Measurements from ENCODE around the gene NOX4. TPM values are rescaled to one million over a fixed set of nuclear protein-coding genes. Genes with fewer than 3 reads are reported as not detected.

The NOX4 gene
- total RNA-seq (2014; rRNA removed; shearing (Covaris generic)): not detected in 2 replicates
- 1.1 TPM in 1 of 2 replicates, not detected in the other for polyA plus RNA-seq (2014; cell fraction: nucleus; rRNA removed)

- no peak for DNase-seq (ENCODE audit: extremely low read depth, low read depth)
Observed at GRCh38 chr11:89490981-89491690, at the start of gene NOX4. Gene NOX4 (minus strand): TSS chr11:89491375. CDS start chr11:89491246, 129 bp downstream.

- no peak for DNase-seq (ENCODE audit: extremely low read depth, low read depth)
Observed at GRCh38 chr11:89540826-89541225, 49.7 kb upstream of the NOX4 start.

- no peak for DNase-seq (ENCODE audit: extremely low read depth, low read depth)
Observed at GRCh38 chr11:89537936-89538335, 46.8 kb upstream of the NOX4 start.

- no peak for DNase-seq (ENCODE audit: extremely low read depth, low read depth)
Observed at GRCh38 chr11:89536926-89537325, 45.8 kb upstream of the NOX4 start.

GRCh38 chr11:89535221-89535620 is 44.0 kb upstream of the NOX4 start:
- no peak for DNase-seq (ENCODE audit: extremely low read depth, low read depth)

GRCh38 chr11:89529626-89530380 is 38.6 kb upstream of the NOX4 start:
- no peak for DNase-seq (ENCODE audit: extremely low read depth, low read depth)

GRCh38 chr11:89521792-89522191 is 30.6 kb upstream of the NOX4 start:
- DNase-seq (ENCODE audit: extremely low read depth, low read depth): no peak

- no peak for DNase-seq (ENCODE audit: extremely low read depth, low read depth)
Observed at GRCh38 chr11:89521294-89521693, 30.1 kb upstream of the NOX4 start.

GRCh38 chr11:89516496-89516895 is 25.3 kb upstream of the NOX4 start:
- no peak for DNase-seq (ENCODE audit: extremely low read depth, low read depth)

GRCh38 chr11:89508544-89508943 is 17.4 kb upstream of the NOX4 start:
- DNase-seq (ENCODE audit: extremely low read depth, low read depth): no peak

GRCh38 chr11:89504270-89504669 is 13.1 kb upstream of the NOX4 start:
- no peak for DNase-seq (ENCODE audit: extremely low read depth, low read depth)

GRCh38 chr11:89503422-89503821 is 12.2 kb upstream of the NOX4 start:
- no peak for DNase-seq (ENCODE audit: extremely low read depth, low read depth)

GRCh38 chr11:89502301-89502700 is 11.1 kb upstream of the NOX4 start:
- no peak for DNase-seq (ENCODE audit: extremely low read depth, low read depth)

GRCh38 chr11:89500336-89500735 is 9.2 kb upstream of the NOX4 start:
- no peak for DNase-seq (ENCODE audit: extremely low read depth, low read depth)

GRCh38 chr11:89498845-89499448 is 7.8 kb upstream of the NOX4 start:
- no peak for DNase-seq (ENCODE audit: extremely low read depth, low read depth)

GRCh38 chr11:89495951-89496350 is 4.8 kb upstream of the NOX4 start:
- DNase-seq (ENCODE audit: extremely low read depth, low read depth): no peak

- DNase-seq (ENCODE audit: extremely low read depth, low read depth): no peak
Observed at GRCh38 chr11:89493431-89493830, 2.3 kb upstream of the NOX4 start.

- no peak for DNase-seq (ENCODE audit: extremely low read depth, low read depth)
Observed at GRCh38 chr11:89490602-89490980, 584 bp downstream of the NOX4 start.

GRCh38 chr11:89489930-89490329 is 1.2 kb downstream of the NOX4 start:
- DNase-seq (ENCODE audit: extremely low read depth, low read depth): no peak

GRCh38 chr11:89487016-89487415 is 4.2 kb downstream of the NOX4 start:
- DNase-seq (ENCODE audit: extremely low read depth, low read depth): no peak

- DNase-seq (ENCODE audit: extremely low read depth, low read depth): no peak
Observed at GRCh38 chr11:89484896-89485295, 6.3 kb downstream of the NOX4 start.

GRCh38 chr11:89477175-89477574 is 14.0 kb downstream of the NOX4 start:
- DNase-seq (ENCODE audit: extremely low read depth, low read depth): no peak

All from NCI-H460 (cell line).